GM19328 (cell line): Measurements from ENCODE around the gene PAM.
"Not testable (repeated sequence)": the region's sequence is repeated elsewhere in the genome, so short reads cannot be mapped to it uniquely, and the experiment has no call there.

Experiments
- ATAC-seq: cut with Tn5 transposase; IDR thresholded peaks from one replicate; pipeline ENCODE4 v1.9.1; 2021; ENCODE audit warnings: mild to moderate bottlenecking, moderate library complexity; ENCODE audit not compliant: unreplicated experiment

PAM gene

GRCh38 chr5:102891175-102891574 is 136.1 kb downstream of the PAM start:
- no peak for ATAC-seq

GRCh38 chr5:102893942-102894341 is 138.8 kb downstream of the PAM start:
- no peak for ATAC-seq

GRCh38 chr5:102895234-102895633 is 140.1 kb downstream of the PAM start:
- no peak for ATAC-seq

- no peak for ATAC-seq
These were observed 140.9 kb downstream of the PAM start for GRCh38 chr5:102895976-102896375.

GRCh38 chr5:102901424-102902134 is 146.5 kb downstream of the PAM start:
- ATAC-seq: no peak

GRCh38 chr5:102902135-102902448 is 147.0 kb downstream of the PAM start:
- no peak for ATAC-seq

GRCh38 chr5:102902647-102903046 is 147.5 kb downstream of the PAM start:
- ATAC-seq: no peak

GRCh38 chr5:102903074-102903871 is 148.2 kb downstream of the PAM start:
- ATAC-seq: no peak

GRCh38 chr5:102905056-102905455 is 150.0 kb downstream of the PAM start:
- no peak for ATAC-seq

- ATAC-seq: not testable (repeated sequence)
These were observed 152.0 kb downstream of the PAM start for GRCh38 chr5:102907099-102907498.

GRCh38 chr5:102910240-102911226 is 155.4 kb downstream of the PAM start:
- ATAC-seq: no peak

GRCh38 chr5:102911973-102912372 is 156.9 kb downstream of the PAM start:
- ATAC-seq: no peak

- no peak for ATAC-seq
These were observed 161.0 kb downstream of the PAM start for GRCh38 chr5:102916109-102916508.

- ATAC-seq: no peak
These were observed 164.0 kb downstream of the PAM start for GRCh38 chr5:102918986-102919610.

GRCh38 chr5:102920762-102921161 is 165.7 kb downstream of the PAM start:
- no peak for ATAC-seq

- no peak for ATAC-seq
These were observed 166.4 kb downstream of the PAM start for GRCh38 chr5:102921341-102922044.

- ATAC-seq: no peak
These were observed 167.1 kb downstream of the PAM start for GRCh38 chr5:102922111-102922720.

- no peak for ATAC-seq
These were observed 167.8 kb downstream of the PAM start for GRCh38 chr5:102922799-102923477.

GRCh38 chr5:102924963-102925362 is 169.9 kb downstream of the PAM start:
- ATAC-seq: no peak
